PFSK-1 (cell line): ENCODE data around the gene FAM13A.

Experiments
- FOXP2 ChIP-seq: optimal IDR thresholded peaks from 2 replicates; pipeline ENCODE3; 2011; ENCODE audit warnings: borderline replicate concordance, control low read depth, inconsistent platforms; ENCODE audit not compliant: insufficient read depth; ENCODE audit errors: extremely low read length, extremely low read depth
- POLR2AphosphoS5 ChIP-seq: IDR thresholded peaks from 2 replicates; pipeline ENCODE4 v1.6.1; 2012; ENCODE audit warnings: low read depth, mild to moderate bottlenecking, control low read depth, low read length, moderate library complexity
- REST ChIP-seq, 2 experiments: IDR thresholded peaks; 2 replicates each; pipeline versions ENCODE4 v1.6.1 to v1.8.0; 2011 to 2012; ENCODE audit warnings: low read depth in 2 of 2, low read length in 2 of 2, control low read depth in 1 of 2, inconsistent platforms in 1 of 2, mild to moderate bottlenecking in 1 of 2, moderate library complexity in 1 of 2; ENCODE audit not compliant: insufficient read depth in 1 of 2
- SIN3A ChIP-seq: IDR thresholded peaks from 2 replicates; pipeline ENCODE4 v1.6.1; 2012; ENCODE audit warnings: mild to moderate bottlenecking, low read length, moderate library complexity, borderline replicate concordance; ENCODE audit not compliant: insufficient read depth
- TAF1 ChIP-seq: IDR thresholded peaks from 2 replicates; pipeline ENCODE4 v1.6.1; 2012; ENCODE audit warnings: low read length, control low read depth, borderline replicate concordance; ENCODE audit not compliant: insufficient read depth

FAM13A gene

DNA sequence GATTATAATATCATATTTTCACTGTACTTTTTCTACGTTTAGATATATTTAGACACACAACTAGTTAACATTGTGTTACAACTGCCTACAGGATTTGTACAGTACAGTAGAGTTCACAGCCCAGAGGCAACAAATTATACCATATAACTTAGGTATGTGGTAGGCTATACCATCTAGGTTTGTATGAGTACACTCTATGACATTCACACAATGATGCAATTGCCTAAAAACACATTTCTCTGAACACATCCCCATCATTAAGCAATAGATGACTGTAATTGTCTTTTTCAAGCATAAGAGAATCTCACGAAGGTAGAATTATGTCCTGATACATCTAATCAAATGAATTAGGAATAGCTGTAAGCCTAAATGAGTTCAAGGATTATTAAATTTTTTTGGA, 42.0 kb upstream of the FAM13A start:
- TF ChIP-seq REST (IDR thresholded peaks at IDR 0.05; ENCODE audit: insufficient read depth in 1 of 2, low read depth in 2 of 2, low read length in 2 of 2) (no peak), TAF1 (no peak), SIN3A (no peak), FOXP2 (no peak), POLR2AphosphoS5 (no peak)

GRCh38 chr4:89078300-89078699, 21.3 kb upstream of the FAM13A start:
- TF ChIP-seq FOXP2 (no peak), REST (IDR thresholded peaks at IDR 0.05; ENCODE audit: insufficient read depth in 1 of 2, low read depth in 2 of 2, low read length in 2 of 2) (no peak), TAF1 (no peak), POLR2AphosphoS5 (no peak), SIN3A (no peak)

DNA sequence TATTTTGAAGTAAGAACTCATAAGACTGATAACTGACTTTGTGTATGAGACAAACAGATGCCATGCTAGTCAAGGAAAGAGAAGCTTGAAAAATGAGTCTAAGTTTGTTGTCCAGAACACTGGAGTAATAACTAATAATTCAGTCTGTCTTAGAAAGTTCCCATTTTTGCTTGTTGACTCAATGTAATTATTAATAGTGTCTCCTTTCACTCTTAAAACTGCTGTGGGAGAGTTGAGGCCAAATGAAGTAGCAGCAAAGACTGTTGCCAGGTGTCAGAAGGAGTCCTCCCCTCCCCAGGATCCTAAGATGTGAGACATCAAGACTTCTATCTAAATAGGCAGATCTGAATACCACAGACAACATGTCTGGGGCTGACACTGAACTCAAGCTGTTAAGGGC, 20.8 kb upstream of the FAM13A start:
- TF ChIP-seq FOXP2, result no peak

- TF ChIP-seq FOXP2 (no peak), REST (IDR thresholded peaks at IDR 0.05; ENCODE audit: insufficient read depth in 1 of 2, low read depth in 2 of 2, low read length in 2 of 2) (no peak), SIN3A (no peak), TAF1 (no peak), POLR2AphosphoS5 (no peak)
These were observed 15.9 kb upstream of the FAM13A start for GRCh38 chr4:89072921-89073320.

GRCh38 chr4:89071311-89071710, 14.3 kb upstream of the FAM13A start:
- TF ChIP-seq REST (IDR thresholded peaks at IDR 0.05; ENCODE audit: insufficient read depth in 1 of 2, low read depth in 2 of 2, low read length in 2 of 2), result no peak
- no peak for TF ChIP-seq FOXP2
- no peak for TF ChIP-seq SIN3A
- TF ChIP-seq TAF1, result no peak
- no peak for TF ChIP-seq POLR2AphosphoS5
